ENCODE data around the gene ZYX.

- TF ChIP-seq, protein P1, sequence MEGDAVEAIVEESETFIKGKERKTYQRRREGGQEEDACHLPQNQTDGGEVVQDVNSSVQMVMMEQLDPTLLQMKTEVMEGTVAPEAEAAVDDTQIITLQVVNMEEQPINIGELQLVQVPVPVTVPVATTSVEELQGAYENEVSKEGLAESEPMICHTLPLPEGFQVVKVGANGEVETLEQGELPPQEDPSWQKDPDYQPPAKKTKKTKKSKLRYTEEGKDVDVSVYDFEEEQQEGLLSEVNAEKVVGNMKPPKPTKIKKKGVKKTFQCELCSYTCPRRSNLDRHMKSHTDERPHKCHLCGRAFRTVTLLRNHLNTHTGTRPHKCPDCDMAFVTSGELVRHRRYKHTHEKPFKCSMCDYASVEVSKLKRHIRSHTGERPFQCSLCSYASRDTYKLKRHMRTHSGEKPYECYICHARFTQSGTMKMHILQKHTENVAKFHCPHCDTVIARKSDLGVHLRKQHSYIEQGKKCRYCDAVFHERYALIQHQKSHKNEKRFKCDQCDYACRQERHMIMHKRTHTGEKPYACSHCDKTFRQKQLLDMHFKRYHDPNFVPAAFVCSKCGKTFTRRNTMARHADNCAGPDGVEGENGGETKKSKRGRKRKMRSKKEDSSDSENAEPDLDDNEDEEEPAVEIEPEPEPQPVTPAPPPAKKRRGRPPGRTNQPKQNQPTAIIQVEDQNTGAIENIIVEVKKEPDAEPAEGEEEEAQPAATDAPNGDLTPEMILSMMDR (IDR thresholded peaks at IDR 0.05; ENCODE audit: insufficient read depth, low read length, poor library complexity, severe bottlenecking) = no peak
- no peak for TF ChIP-seq EZH2phosphoT487 (conservative IDR thresholded peaks at IDR 0.05; ENCODE audit: low read length)
Measured at GRCh38 chr7:143375298-143376034, 5.7 kb upstream of the ZYX start.

Measured in SU-DHL-6 (cell line).